Cardiac fibroblast (primary cell): ENCODE measurements around the gene PAQR7.

ENCODE experiments used
- DNase-seq, 2 donors: peaks; one replicate each; pipeline versions ENCODE4 v3.0.0 to v3.0.0-alpha.2; 2010; ENCODE audit warnings: low read depth in 2 of 2
- H3K4me3 ChIP-seq, 2 donors: replicated peaks in 1 of 2; 1 replicate in 1 of 2; 2 replicates in 1 of 2; pipeline ENCODE4 v1.5.1; 2011; ENCODE audit warnings: low read depth in 2 of 2, low read length in 2 of 2, mild to moderate bottlenecking in 2 of 2, moderate library complexity in 1 of 2
- CTCF ChIP-seq: IDR thresholded peaks from one replicate; pipeline ENCODE4 v1.5.1; 2011; ENCODE audit warnings: low read depth, mild to moderate bottlenecking, low read length, inconsistent platforms

The PAQR7 gene

GRCh38 chr1:25871086-25871703 lies 4.3 kb downstream of the PAQR7 start:
- no peak for DNase-seq
- H3K4me3 ChIP-seq, result no peak overlapping the region
- no peak for TF ChIP-seq CTCF

- TF ChIP-seq CTCF, result no peak
These were observed 4.9 kb downstream of the PAQR7 start for GRCh38 chr1:25870614-25871013.

GRCh38 chr1:25869909-25870606 lies 5.5 kb downstream of the PAQR7 start:
- DNase-seq, result no peak
- TF ChIP-seq CTCF, result no peak
- H3K4me3 ChIP-seq, result no peak overlapping the region

More at GRCh38 chr1:25870614-25871013, 4.9 kb downstream of the PAQR7 start:
- no peak for DNase-seq
- H3K4me3 ChIP-seq, result no peak overlapping the region

- no peak overlapping the region for H3K4me3 ChIP-seq
- no peak for DNase-seq
- TF ChIP-seq CTCF, result no peak
These were observed 8.1 kb downstream of the PAQR7 start for GRCh38 chr1:25867210-25867991.

GRCh38 chr1:25866288-25866687 lies 9.2 kb downstream of the PAQR7 start:
- no peak for DNase-seq
- no peak overlapping the region for H3K4me3 ChIP-seq
- no peak for TF ChIP-seq CTCF

GRCh38 chr1:25864434-25864833 lies 11.1 kb downstream of the PAQR7 start:
- no peak for TF ChIP-seq CTCF
- no peak overlapping the region for H3K4me3 ChIP-seq
- no peak for DNase-seq
